PFSK-1 (cell line): Measurements from ENCODE around the gene ENO3.

Source experiments
- FOXP2 ChIP-seq: optimal IDR thresholded peaks from 2 replicates; pipeline ENCODE3; 2011; ENCODE audit warnings: borderline replicate concordance, control low read depth, inconsistent platforms; ENCODE audit not compliant: insufficient read depth; ENCODE audit errors: extremely low read length, extremely low read depth
- POLR2AphosphoS5 ChIP-seq: IDR thresholded peaks from 2 replicates; pipeline ENCODE4 v1.6.1; 2012; ENCODE audit warnings: low read depth, mild to moderate bottlenecking, control low read depth, low read length, moderate library complexity
- REST ChIP-seq, 2 experiments: IDR thresholded peaks; 2 replicates each; pipeline versions ENCODE4 v1.6.1 to v1.8.0; 2011 to 2012; ENCODE audit warnings: low read depth in 2 of 2, low read length in 2 of 2, control low read depth in 1 of 2, inconsistent platforms in 1 of 2, mild to moderate bottlenecking in 1 of 2, moderate library complexity in 1 of 2; ENCODE audit not compliant: insufficient read depth in 1 of 2
- SIN3A ChIP-seq: IDR thresholded peaks from 2 replicates; pipeline ENCODE4 v1.6.1; 2012; ENCODE audit warnings: mild to moderate bottlenecking, low read length, moderate library complexity, borderline replicate concordance; ENCODE audit not compliant: insufficient read depth
- TAF1 ChIP-seq: IDR thresholded peaks from 2 replicates; pipeline ENCODE4 v1.6.1; 2012; ENCODE audit warnings: low read length, control low read depth, borderline replicate concordance; ENCODE audit not compliant: insufficient read depth

The ENO3 gene

DNA sequence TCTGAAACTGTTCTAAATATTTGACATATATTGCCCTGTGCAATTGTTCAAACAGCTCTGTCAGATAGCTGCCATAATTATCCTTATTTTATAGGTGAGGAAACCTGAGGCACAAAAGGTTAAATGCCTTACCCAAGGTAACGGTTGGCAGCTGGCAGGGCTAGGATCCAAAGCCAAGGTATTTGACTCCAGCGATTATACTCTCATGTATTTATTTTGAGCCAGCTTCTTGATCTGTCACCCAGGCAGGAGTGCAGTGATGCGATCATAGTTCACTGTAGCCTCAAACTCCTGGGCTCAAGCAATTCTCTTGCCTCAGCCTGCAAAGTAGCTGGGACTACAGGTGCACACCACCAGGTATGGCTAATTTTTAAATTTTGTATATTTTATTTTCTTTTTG, 7.2 kb downstream of the ENO3 start:
- TF ChIP-seq FOXP2, result no peak
- no peak for TF ChIP-seq SIN3A
- TF ChIP-seq TAF1, result no peak
- TF ChIP-seq REST (IDR thresholded peaks at IDR 0.05; ENCODE audit: insufficient read depth in 1 of 2, low read depth in 2 of 2, low read length in 2 of 2), result no peak
- 0 out of 2 replicates have a peak, but pooled peaks have one; percentile 28 for TF ChIP-seq POLR2AphosphoS5

DNA sequence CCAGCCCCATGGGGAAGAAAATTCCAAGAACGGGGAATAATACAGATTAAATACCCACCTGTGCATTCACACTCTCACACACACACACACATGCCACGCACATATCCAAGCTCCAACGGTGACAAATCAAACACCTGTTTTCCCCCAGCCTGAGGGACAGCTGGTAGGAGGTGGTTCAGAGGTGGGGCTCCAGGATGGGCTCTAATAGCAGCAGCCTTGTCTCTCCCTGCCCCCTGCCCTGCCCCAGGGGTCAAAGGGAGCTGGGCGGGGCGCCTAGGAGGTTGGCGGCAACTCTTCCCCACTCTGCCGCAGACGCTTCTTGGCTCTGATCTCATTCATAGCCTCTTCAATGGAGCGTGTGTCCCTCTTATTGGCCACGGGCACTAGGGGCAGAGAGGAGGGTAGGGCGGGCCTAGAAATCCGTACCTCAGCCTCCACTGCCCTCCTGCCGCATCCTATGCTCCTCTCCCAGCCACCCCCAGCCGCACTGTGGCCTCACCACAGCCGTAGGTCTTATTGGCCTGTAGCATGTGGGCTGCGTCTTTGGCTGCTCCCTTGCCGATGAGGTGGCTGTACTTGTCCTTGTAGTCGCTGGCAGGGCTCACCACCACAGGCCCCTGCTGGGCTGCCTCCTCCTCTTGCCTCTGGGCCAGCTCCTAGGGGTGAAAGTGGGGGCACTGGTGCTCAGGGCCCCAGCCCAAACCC, 8.5 kb downstream of the ENO3 start:
- TF ChIP-seq POLR2AphosphoS5 (no peak), FOXP2 (no peak), TAF1 (no peak), SIN3A (no peak), REST (IDR thresholded peaks at IDR 0.05; ENCODE audit: insufficient read depth in 1 of 2, low read depth in 2 of 2, low read length in 2 of 2) (no peak)

GRCh38 chr17:4960279-4960922, 9.5 kb downstream of the ENO3 start:
- TF ChIP-seq TAF1, result no peak
- no peak for TF ChIP-seq POLR2AphosphoS5
- no peak for TF ChIP-seq FOXP2
- no peak for TF ChIP-seq SIN3A
- TF ChIP-seq REST (IDR thresholded peaks at IDR 0.05; ENCODE audit: insufficient read depth in 1 of 2, low read depth in 2 of 2, low read length in 2 of 2), result no peak

DNA sequence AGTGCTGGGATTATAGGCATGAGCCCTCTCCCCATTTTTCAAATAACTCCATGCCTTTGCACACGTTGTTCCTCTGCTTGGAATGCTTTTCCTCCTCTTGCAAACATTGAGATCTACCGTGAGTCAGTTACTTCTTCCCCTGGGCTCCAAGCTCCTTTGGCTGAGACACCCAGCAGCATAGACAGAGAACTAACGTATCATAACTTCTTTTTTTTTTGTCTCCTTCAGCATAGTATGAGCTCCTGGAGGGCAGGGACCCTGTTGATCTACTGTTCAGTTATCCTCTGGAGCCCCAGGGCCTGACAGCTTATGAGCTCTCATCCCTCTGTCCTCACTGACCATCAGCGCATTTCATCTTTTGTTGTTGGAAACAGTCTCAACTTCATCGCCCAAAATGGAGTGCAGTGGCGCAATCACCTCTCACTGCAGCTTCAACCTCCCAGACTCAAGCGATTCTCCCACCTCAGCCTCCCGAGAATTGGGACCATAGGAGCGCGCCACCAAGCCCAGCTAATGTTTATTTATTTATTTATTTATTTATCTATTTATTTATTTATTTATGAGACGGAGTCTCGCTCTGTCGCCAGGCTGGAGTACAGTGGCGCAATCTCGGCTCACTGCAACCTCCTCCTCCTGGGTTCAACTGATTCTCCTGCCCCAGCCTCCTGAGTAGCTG, 14.5 kb downstream of the ENO3 start:
- no peak for TF ChIP-seq FOXP2

GRCh38 chr17:4966844-4967538, 16.1 kb downstream of the ENO3 start:
- TF ChIP-seq TAF1 (0 out of 2 replicates have a peak, but pooled peaks have one; percentile 34), SIN3A (no peak)
